PC-3 (cell line): ENCODE data around the gene ACSS3. TPM values are rescaled to one million over a fixed set of nuclear protein-coding genes. Genes with fewer than 3 reads are reported as not detected.

ENCODE experiments used
- ATAC-seq: fragments of 200-7000 bp; cut with Tn5 transposase; 2 replicates; pipeline ENCODE4 v1.9.1; 2020; ENCODE audit warnings: mild to moderate bottlenecking, moderate library complexity
- BruUV-seq: library from RNA; stranded (reverse); fragments of 400-500 nt; replicated peaks from 2 replicates; lab custom pipeline; 2021; lab: Mats Ljungman, UMichigan
- CTCF ChIA-PET: fragments of 300-600 bp; sonication (Branson Sonifier 250); formaldehyde crosslinking; loops from one replicate; lab custom pipeline; 2022; ENCODE audit warnings: antibody characterized with exemption; lab: Charles Lee
- POLR2A ChIA-PET: fragments of 300-600 bp; sonication (Branson Sonifier 250); formaldehyde crosslinking; loops from one replicate; lab custom pipeline; 2022; ENCODE audit warnings: antibody characterized with exemption; ENCODE audit not compliant: unreplicated experiment; lab: Charles Lee
- DNase-seq: peaks from one replicate; pipeline ENCODE4 v3.0.0-alpha.2; 2015
- H2AFZ ChIP-seq: fragments of 300-600 bp; sonication (generic); 2 replicates; pipeline ENCODE4 v1.6.0; 2016; ENCODE audit warnings: antibody characterized with exemption, low read length
- H3F3A ChIP-seq: fragments of 300-600 bp; sonication (generic); one replicate; pipeline ENCODE4 v1.6.0; 2017; ENCODE audit warnings: antibody characterized with exemption, low read length, control low read depth, mild to moderate bottlenecking; ENCODE audit not compliant: unreplicated experiment
- H3K27ac ChIP-seq: fragments of 300-600 bp; sonication (generic); 2 replicates; pipeline ENCODE4 v1.5.1; 2016; ENCODE audit warnings: mild to moderate bottlenecking, low read length
- H3K27me3 ChIP-seq: fragments of 300-600 bp; sonication (generic); 2 replicates; pipeline ENCODE4 v1.6.1; 2016; ENCODE audit warnings: low read length, mixed read lengths
- H3K36me3 ChIP-seq: fragments of 300-600 bp; sonication (generic); 2 replicates; pipeline ENCODE4 v1.6.1; 2016; ENCODE audit warnings: low read depth, mixed run types, low read length, mixed read lengths
- H3K4me1 ChIP-seq: fragments of 300-600 bp; sonication (generic); 2 replicates; pipeline ENCODE4 v1.5.1; 2016; ENCODE audit warnings: low read length; ENCODE audit not compliant: insufficient read depth
- H3K4me2 ChIP-seq: fragments of 300-600 bp; sonication (generic); 2 replicates; pipeline ENCODE4 v1.6.0; 2016; ENCODE audit warnings: low read length
- H3K4me3 ChIP-seq: fragments of 300-600 bp; sonication (generic); 2 replicates; pipeline ENCODE4 v1.5.1; 2016; ENCODE audit warnings: mild to moderate bottlenecking, low read length, mixed read lengths
- H3K79me2 ChIP-seq: fragments of 300-600 bp; sonication (generic); 2 replicates; pipeline ENCODE4 v1.6.1; 2017; ENCODE audit warnings: low read length, mixed read lengths
- H3K9ac ChIP-seq: fragments of 300-600 bp; sonication (generic); 2 replicates; pipeline ENCODE4 v1.6.0; 2016; ENCODE audit warnings: mild to moderate bottlenecking, low read length
- H3K9me2 ChIP-seq: fragments of 300-600 bp; sonication (generic); replicated peaks from 2 replicates; pipeline ENCODE4 v1.6.1; 2016; ENCODE audit warnings: mixed run types, low read length, mixed read lengths
- H3K9me3 ChIP-seq: fragments of 300-600 bp; sonication (generic); 2 replicates; pipeline ENCODE4 v1.6.1; 2016; ENCODE audit warnings: low read length, mixed read lengths
- H4K20me1 ChIP-seq: fragments of 300-600 bp; sonication (generic); 2 replicates; pipeline ENCODE4 v1.6.1; 2016; ENCODE audit warnings: low read length, mixed read lengths
- EZH2 ChIP-seq: fragments of 300-600 bp; sonication (generic); IDR thresholded peaks from one replicate; pipeline ENCODE4 v1.6.1; 2017; ENCODE audit warnings: antibody characterized with exemption, mild to moderate bottlenecking, low read length; ENCODE audit not compliant: unreplicated experiment
- EZH2phosphoT487 ChIP-seq: fragments of 300-600 bp; sonication (generic); IDR thresholded peaks from 2 replicates; pipeline ENCODE4 v1.6.1; 2018; ENCODE audit warnings: mild to moderate bottlenecking, antibody characterized with exemption, low read length, borderline replicate concordance
- intact Hi-C: fragments of 100-400 bp; cut with micrococcal nuclease; formaldehyde crosslinking; loops from 2 replicates; pipeline ENCODE4 v1.9.0; 2023
- total RNA-seq: library from RNA; depleted of rRNA; stranded (reverse); fragments of >200 nt; gene quantifications from 2 replicates; pipeline ENCODE4 v1.2.3, GENCODE V29; 2014
- TF ChIP-seq, protein P1 (sequence below): fragments of 300-600 bp; sonication (generic); conservative IDR thresholded peaks from 2 replicates; pipeline ENCODE4 v1.5.1; 2017; ENCODE audit warnings: antibody characterized with exemption, low read depth, mild to moderate bottlenecking, low read length

Gene ACSS3
- total RNA-seq, 1 experiment from 2014 or later = not detected

DNA sequence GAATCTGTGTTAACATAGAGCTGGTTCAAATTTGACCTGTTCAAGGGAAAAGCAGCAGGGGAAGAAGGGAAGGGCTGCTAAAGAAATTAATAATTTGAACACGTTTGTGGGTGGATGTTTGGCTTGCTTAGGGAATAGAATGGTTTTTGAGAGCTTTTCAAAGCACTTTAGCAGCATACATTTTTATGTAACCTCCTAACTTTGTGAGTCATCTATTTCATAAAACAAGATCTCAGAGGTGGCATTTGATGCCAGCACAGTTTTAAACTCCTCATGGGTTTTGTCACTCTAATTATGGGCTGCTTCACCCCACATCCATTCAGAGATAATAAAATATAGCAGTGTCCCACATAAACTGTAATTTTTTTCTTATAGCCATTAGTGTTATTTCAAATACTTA, 143.8 kb downstream of the ACSS3 start:
- TF ChIP-seq, protein P1, sequence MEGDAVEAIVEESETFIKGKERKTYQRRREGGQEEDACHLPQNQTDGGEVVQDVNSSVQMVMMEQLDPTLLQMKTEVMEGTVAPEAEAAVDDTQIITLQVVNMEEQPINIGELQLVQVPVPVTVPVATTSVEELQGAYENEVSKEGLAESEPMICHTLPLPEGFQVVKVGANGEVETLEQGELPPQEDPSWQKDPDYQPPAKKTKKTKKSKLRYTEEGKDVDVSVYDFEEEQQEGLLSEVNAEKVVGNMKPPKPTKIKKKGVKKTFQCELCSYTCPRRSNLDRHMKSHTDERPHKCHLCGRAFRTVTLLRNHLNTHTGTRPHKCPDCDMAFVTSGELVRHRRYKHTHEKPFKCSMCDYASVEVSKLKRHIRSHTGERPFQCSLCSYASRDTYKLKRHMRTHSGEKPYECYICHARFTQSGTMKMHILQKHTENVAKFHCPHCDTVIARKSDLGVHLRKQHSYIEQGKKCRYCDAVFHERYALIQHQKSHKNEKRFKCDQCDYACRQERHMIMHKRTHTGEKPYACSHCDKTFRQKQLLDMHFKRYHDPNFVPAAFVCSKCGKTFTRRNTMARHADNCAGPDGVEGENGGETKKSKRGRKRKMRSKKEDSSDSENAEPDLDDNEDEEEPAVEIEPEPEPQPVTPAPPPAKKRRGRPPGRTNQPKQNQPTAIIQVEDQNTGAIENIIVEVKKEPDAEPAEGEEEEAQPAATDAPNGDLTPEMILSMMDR = no peak
- no peak for TF ChIP-seq EZH2
- no peak for TF ChIP-seq EZH2phosphoT487
- H3K9me3 ChIP-seq = no peaks in the 10 kb centered on the region
- ChIA-PET POLR2A (no interaction called here), CTCF (no interaction called here)
- no peak overlapping the region for H2AFZ ChIP-seq
- H3K4me2 ChIP-seq = no peak overlapping the region
- no peaks in the 10 kb centered on the region for H3K36me3 ChIP-seq
- H3K9ac ChIP-seq = no peak overlapping the region
- DNase-seq = no peak
- no peak overlapping the region for H3K27ac ChIP-seq
- H3F3A ChIP-seq = no peaks in the 10 kb centered on the region
- BruUV-seq = no TSS peak
- H3K4me3 ChIP-seq = no peak overlapping the region
- H3K4me1 ChIP-seq = no peaks in the 10 kb centered on the region
- no peak for ATAC-seq
- intact Hi-C loops = no loop called here
- no peaks in the 10 kb centered on the region for H3K9me2 ChIP-seq
- H4K20me1 ChIP-seq = no peaks in the 10 kb centered on the region
- no peaks in the 10 kb centered on the region for H3K79me2 ChIP-seq
- H3K27me3 ChIP-seq = 0 out of 2 replicates have a peak, but pooled peaks cover 6% of the 10 kb centered on the region

DNA sequence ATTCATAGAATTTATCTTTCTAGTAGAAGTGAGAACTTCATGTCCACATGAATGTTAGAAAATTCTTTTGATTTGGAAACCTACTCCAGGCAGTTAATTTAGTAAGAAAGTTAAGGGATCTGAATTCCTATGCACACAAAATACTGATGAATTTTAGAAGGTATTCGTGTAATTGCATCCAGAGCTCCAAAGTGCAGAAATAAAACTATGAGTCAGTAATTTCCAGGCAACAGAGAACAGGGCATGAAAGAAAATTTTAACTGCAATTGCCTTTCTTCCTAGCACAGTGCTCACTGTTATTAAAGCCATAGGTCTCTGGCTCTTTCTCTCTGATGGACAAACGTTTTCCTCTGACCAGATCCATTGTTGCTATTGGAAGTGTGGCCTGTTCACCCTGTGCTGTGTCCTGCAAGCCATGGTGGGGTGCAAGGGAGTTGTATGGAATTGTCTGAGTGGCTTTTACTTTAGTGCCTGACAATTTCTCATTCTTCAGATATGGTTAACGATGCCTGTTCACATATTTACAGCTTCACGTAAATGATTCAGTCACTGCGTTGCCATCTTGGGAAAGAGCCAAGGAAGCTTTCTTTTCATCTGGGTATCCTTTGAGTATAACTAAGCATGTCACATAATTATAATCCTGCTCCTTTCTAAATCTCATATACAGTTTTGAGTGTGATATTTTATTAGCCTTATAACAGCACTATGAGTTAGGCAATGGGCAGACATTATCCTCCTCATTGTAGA, 145.1 kb downstream of the ACSS3 start:
- Histone ChIP-seq H3K9me3 (no peaks in the 10 kb centered on the region), H3K27me3 (0 out of 2 replicates have a peak, but pooled peaks cover 5% of the 10 kb centered on the region), H3K4me1 (no peaks in the 10 kb centered on the region), H3K9ac (no peak overlapping the region), H2AFZ (no peak overlapping the region), H3K36me3 (no peaks in the 10 kb centered on the region), H3K4me3 (no peak overlapping the region), H3F3A (no peaks in the 10 kb centered on the region), H3K4me2 (no peak overlapping the region), H3K9me2 (no peaks in the 10 kb centered on the region), H3K27ac (no peak overlapping the region), H4K20me1 (no peaks in the 10 kb centered on the region), H3K79me2 (no peaks in the 10 kb centered on the region)
- no peak for DNase-seq
- TF ChIP-seq EZH2phosphoT487 (no peak), EZH2 (no peak)
- TF ChIP-seq, protein P1 = no peak
- CTCF ChIA-PET = no interaction called here
- intact Hi-C loops = no loop called here
- BruUV-seq = no TSS peak
- POLR2A ChIA-PET = no interaction called here
- ATAC-seq = no peak

DNA sequence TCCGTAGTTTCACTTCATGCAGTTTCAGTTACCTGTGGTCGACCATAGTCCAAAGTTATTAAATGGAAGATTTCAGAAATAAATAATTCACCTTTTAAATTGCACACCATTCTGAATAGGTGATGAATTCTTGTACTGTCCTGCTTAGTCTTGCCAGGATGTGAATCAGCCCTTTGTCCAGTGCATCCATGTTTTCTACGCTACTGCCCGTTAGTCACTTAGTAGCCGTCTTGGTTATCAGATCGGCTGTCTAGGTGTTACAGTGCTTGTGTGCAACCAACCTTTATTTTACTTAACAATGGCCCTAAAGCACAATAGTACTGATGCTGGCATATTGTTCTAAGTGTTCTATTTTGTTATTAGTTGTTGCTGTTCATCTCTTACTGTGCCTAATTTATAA, 146.7 kb downstream of the ACSS3 start:
- no peaks in the 10 kb centered on the region for H3F3A ChIP-seq
- BruUV-seq = no TSS peak
- DNase-seq (no peak), ATAC-seq (no peak)
- H3K27me3 ChIP-seq = no peaks in the 10 kb centered on the region
- no peak overlapping the region for H3K27ac ChIP-seq
- POLR2A ChIA-PET = no interaction called here
- H3K9me3 ChIP-seq = no peaks in the 10 kb centered on the region
- no peaks in the 10 kb centered on the region for H3K36me3 ChIP-seq
- H3K4me2 ChIP-seq = no peak overlapping the region
- no peaks in the 10 kb centered on the region for H3K9me2 ChIP-seq
- H3K9ac ChIP-seq = no peak overlapping the region
- no peak for TF ChIP-seq EZH2phosphoT487
- no peak for TF ChIP-seq EZH2
- TF ChIP-seq, protein P1 = no peak
- H4K20me1 ChIP-seq = no peaks in the 10 kb centered on the region
- intact Hi-C loops = no loop called here
- H3K79me2 ChIP-seq = no peaks in the 10 kb centered on the region
- H3K4me3 ChIP-seq = no peak overlapping the region
- CTCF ChIA-PET = no interaction called here
- H2AFZ ChIP-seq = no peak overlapping the region
- H3K4me1 ChIP-seq = no peaks in the 10 kb centered on the region
